Lung (tissue), 12 donors: ENCODE results near the gene NOP10. TPM values are rescaled to one million over a fixed set of nuclear protein-coding genes. Genes with fewer than 3 reads are reported as not detected.

Source experiments
- ATAC-seq: fragments of 200-7000 bp; cut with Tn5 transposase; one replicate; pipeline ENCODE4 v1.9.1; 2020; ENCODE audit warnings: moderate number of reproducible peaks; ENCODE audit not compliant: insufficient read depth, low FRiP score
- DNase-seq, 3 donors: peaks; one replicate each; pipeline ENCODE4 v3.0.0-alpha.2; 2013 to 2017
- H3K27ac ChIP-seq, 2 donors: one replicate each; pipeline ENCODE4 v1.5.1; 2013; ENCODE audit warnings: mild to moderate bottlenecking in 2 of 2, moderate library complexity in 2 of 2, control low read depth in 1 of 2, inconsistent platforms in 1 of 2, low read depth in 1 of 2, low read length in 1 of 2
- H3K27me3 ChIP-seq, 3 donors: one replicate each; pipeline ENCODE4 v1.5.1; 2013; ENCODE audit warnings: low read length in 2 of 3; ENCODE audit not compliant: control insufficient read depth in 3 of 3, insufficient read depth in 3 of 3
- H3K36me3 ChIP-seq, 4 donors: one replicate each; pipeline ENCODE4 v1.5.1; 2013; ENCODE audit warnings: low read length in 4 of 4, mild to moderate bottlenecking in 1 of 4, moderate library complexity in 1 of 4; ENCODE audit not compliant: control insufficient read depth in 4 of 4, insufficient read depth in 4 of 4
- H3K4me1 ChIP-seq, 5 donors: one replicate each; pipeline ENCODE4 v1.5.1; 2013; ENCODE audit warnings: low read length in 5 of 5, mild to moderate bottlenecking in 2 of 5, moderate library complexity in 1 of 5; ENCODE audit not compliant: control insufficient read depth in 5 of 5, insufficient read depth in 5 of 5
- H3K4me3 ChIP-seq: one replicate; pipeline ENCODE4 v1.5.1; 2013; ENCODE audit warnings: mild to moderate bottlenecking, control low read depth, moderate library complexity
- H3K9ac ChIP-seq, 2 donors: one replicate each; pipeline ENCODE4 v1.5.1; 2013; ENCODE audit warnings: low read length in 2 of 2, control low read depth in 1 of 2; ENCODE audit not compliant: insufficient read depth in 1 of 2
- H3K9me3 ChIP-seq, 4 donors: one replicate each; pipeline ENCODE4 v1.5.1; 2013; ENCODE audit warnings: low read length in 3 of 4, mild to moderate bottlenecking in 1 of 4, moderate library complexity in 1 of 4; ENCODE audit not compliant: control insufficient read depth in 4 of 4, insufficient read depth in 3 of 4
- WGBS, 2 donors: extraction: QIAGEN DNeasy Blood & Tissue Kit; methylation state at CpG; one replicate each; pipeline ENCODE4 v1.1.7; 2013; 5-methylcytosine and 5-hydroxymethylcytosine counted together
- polyA plus RNA-seq, 2 donors: library from polyadenylated mRNA; stranded (reverse); fragments of 200-250 nt; gene quantifications; one replicate each; pipeline ENCODE4 v1.2.1, GENCODE V29; 2013
- total RNA-seq, 2 donors: library from RNA; depleted of rRNA in 1 of 2; stranded (reverse); fragments of >200 nt in 1 of 2; gene quantifications; one replicate each; pipeline ENCODE4 v1.2.1, GENCODE V29; 2014 to 2021
- TF ChIP-seq, protein P1 (sequence below): IDR thresholded peaks from 2 replicates; pipeline ENCODE4 v1.5.1; 2012; ENCODE audit warnings: mild to moderate bottlenecking; ENCODE audit errors: control extremely low read depth, extremely low read depth
- donor health status: control.
- donor health status: control.
- donor health status: Bipolar disorder and iron deficiency.
- donor health status: healthy.
- donor health status: DM: yes; HTN: yes; CAD: no.

Gene NOP10
- total and polyA plus RNA-seq, 4 donors, result 103 to 509 (median 233) TPM

DNA sequence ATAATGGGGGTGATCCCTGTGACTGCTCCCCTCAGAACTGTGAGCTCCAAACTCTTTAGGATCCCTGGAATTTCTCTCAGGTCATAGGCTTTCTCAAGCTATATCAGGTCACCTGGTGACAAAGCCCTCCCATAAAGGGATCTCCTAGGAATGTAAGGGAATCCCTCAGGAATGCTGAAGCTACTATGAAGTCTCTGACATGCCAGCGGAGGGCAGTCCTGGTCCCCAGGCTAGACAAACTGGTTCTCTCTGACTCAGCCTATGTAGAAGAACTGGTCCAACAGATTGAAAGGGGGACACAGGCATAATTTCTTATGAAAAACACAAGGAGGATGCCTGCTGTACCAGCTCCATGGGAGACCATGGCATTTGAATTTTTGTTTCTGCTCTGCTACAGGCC is 17.4 kb upstream of the NOP10 start:
- ATAC-seq, result no peak
- WGBS, 2 donors, result 76 to 89% methylated on average over 1 of the region's 1 CpG

DNA sequence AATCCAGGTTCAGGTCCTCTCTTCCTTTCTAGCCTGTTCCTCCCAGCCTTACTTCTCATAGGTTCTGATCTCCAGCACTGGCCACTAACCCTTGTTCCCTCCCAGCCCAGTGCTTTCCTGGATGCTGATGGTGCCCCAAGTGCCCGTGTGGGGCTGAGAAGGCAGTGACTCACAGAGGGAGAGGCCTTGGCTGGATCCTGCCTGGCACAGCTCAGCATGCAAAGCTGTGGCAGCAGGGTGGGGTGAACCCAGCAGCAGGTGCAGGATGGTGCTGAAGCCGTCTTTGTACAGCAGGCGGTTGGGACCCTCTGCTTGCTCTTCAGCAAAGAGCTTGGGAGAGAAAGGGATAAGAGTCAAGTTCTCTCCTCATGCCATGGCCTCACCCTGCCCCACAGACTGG is 16.5 kb upstream of the NOP10 start:
- DNase-seq (no peak), ATAC-seq (no peak)
- no peaks in the 10 kb centered on the region for H3K27me3 ChIP-seq
- H3K4me1 ChIP-seq, result no peaks in the 10 kb centered on the region
- peaks cover 5 to 24% (median 8%) of the 10 kb centered on the region in 4 donors for H3K36me3 ChIP-seq
- H3K27ac ChIP-seq, result no peak overlapping the region
- WGBS, 2 donors, result 88 to 89% methylated on average over 3 of the region's 3 CpGs
- no peaks in the 10 kb centered on the region for H3K9me3 ChIP-seq
- no peak overlapping the region for H3K9ac ChIP-seq
- H3K4me3 ChIP-seq, result no peak overlapping the region
- TF ChIP-seq, protein P1, sequence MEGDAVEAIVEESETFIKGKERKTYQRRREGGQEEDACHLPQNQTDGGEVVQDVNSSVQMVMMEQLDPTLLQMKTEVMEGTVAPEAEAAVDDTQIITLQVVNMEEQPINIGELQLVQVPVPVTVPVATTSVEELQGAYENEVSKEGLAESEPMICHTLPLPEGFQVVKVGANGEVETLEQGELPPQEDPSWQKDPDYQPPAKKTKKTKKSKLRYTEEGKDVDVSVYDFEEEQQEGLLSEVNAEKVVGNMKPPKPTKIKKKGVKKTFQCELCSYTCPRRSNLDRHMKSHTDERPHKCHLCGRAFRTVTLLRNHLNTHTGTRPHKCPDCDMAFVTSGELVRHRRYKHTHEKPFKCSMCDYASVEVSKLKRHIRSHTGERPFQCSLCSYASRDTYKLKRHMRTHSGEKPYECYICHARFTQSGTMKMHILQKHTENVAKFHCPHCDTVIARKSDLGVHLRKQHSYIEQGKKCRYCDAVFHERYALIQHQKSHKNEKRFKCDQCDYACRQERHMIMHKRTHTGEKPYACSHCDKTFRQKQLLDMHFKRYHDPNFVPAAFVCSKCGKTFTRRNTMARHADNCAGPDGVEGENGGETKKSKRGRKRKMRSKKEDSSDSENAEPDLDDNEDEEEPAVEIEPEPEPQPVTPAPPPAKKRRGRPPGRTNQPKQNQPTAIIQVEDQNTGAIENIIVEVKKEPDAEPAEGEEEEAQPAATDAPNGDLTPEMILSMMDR, result no peak

More for the DNA sequence above, 17.4 kb upstream of the NOP10 start:
- TF ChIP-seq, protein P1, result no peak
- H3K36me3 ChIP-seq, result peaks cover 5 to 24% (median 8%) of the 10 kb centered on the region in 4 donors
- peak in 1 of 3 donors; percentile 27 for DNase-seq
- no peaks in the 10 kb centered on the region for H3K27me3 ChIP-seq
- H3K9me3 ChIP-seq, result no peaks in the 10 kb centered on the region
- H3K9ac ChIP-seq, result no peak overlapping the region
- no peak overlapping the region for H3K4me3 ChIP-seq
- H3K4me1 ChIP-seq, result peaks cover 0 to under 1% (median 0%) of the 10 kb centered on the region in 5 donors
- no peak overlapping the region for H3K27ac ChIP-seq

DNA sequence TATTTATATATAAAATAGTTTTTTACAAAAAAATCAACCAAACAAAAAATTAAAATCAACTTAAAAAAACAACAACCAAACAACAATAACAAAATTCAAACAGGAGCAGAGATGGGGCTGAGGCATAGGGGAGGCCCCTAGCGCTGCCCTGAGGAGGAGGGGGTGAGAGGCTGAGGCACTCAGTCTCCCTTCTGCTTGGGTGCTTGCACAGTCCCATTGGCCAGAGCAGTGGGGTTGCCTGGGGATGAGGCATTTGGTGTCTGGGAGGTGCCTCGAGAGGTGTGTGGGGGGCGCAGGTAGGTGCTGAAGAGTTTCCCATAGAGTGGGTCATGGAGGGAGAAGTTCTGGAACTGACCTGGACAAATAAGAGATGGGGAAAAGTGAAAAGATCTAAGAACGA is 16.0 kb upstream of the NOP10 start:
- Histone ChIP-seq H3K36me3 (peaks cover 5 to 24% (median 8%) of the 10 kb centered on the region in 4 donors), H3K27ac (no peak overlapping the region), H3K4me3 (no peak overlapping the region), H3K9ac (no peak overlapping the region), H3K27me3 (no peaks in the 10 kb centered on the region), H3K4me1 (no peaks in the 10 kb centered on the region), H3K9me3 (no peaks in the 10 kb centered on the region)
- TF ChIP-seq, protein P1, result no peak
- WGBS, 2 donors, result 95 to 98% methylated on average over 4 of the region's 4 CpGs
- ATAC-seq (no peak), DNase-seq (no peak)

DNA sequence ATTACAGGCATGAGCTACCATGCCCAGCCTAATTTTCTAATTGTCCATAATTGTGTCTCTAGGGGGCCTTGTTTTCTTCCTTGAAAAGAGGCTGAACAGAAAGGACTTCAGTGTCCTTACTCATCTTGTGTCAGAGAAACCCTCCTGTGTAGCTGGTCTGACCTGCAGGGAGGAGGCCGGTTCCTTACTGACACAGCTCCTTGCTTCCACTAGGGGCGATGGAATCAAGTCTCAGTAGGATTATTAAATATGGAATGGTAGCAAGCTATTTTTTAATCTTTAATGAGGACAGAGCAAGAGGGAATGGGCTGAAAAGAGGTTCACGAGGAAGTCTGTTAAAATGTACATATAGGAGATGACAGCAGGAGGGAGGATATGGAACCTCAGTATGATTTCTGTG is 15.4 kb upstream of the NOP10 start:
- Histone ChIP-seq H3K27me3 (no peaks in the 10 kb centered on the region), H3K4me1 (no peaks in the 10 kb centered on the region), H3K27ac (no peak overlapping the region), H3K9ac (no peak overlapping the region), H3K4me3 (no peak overlapping the region), H3K36me3 (peaks cover 5 to 24% (median 8%) of the 10 kb centered on the region in 4 donors), H3K9me3 (no peaks in the 10 kb centered on the region)
- TF ChIP-seq, protein P1, result no peak
- no peak for DNase-seq
- ATAC-seq, result no peak
- WGBS, 2 donors, result 87 to 88% methylated on average over 3 of the region's 3 CpGs
